Activated CD4-positive, alpha-beta T cell treated with anti-CD3 and anti-CD28 coated beads for 24 hours (primary cell): Measurements from ENCODE around the gene CIT.
"Not testable (repeated sequence)": the region's sequence is repeated elsewhere in the genome, so short reads cannot be mapped to it uniquely, and the experiment has no call there.

ENCODE experiments used
- DNase-seq, 2 donors: peaks; one replicate each; pipeline ENCODE4 v3.0.0-alpha.2; 2020; ENCODE audit warnings: low read depth in 2 of 2

Gene CIT

DNA sequence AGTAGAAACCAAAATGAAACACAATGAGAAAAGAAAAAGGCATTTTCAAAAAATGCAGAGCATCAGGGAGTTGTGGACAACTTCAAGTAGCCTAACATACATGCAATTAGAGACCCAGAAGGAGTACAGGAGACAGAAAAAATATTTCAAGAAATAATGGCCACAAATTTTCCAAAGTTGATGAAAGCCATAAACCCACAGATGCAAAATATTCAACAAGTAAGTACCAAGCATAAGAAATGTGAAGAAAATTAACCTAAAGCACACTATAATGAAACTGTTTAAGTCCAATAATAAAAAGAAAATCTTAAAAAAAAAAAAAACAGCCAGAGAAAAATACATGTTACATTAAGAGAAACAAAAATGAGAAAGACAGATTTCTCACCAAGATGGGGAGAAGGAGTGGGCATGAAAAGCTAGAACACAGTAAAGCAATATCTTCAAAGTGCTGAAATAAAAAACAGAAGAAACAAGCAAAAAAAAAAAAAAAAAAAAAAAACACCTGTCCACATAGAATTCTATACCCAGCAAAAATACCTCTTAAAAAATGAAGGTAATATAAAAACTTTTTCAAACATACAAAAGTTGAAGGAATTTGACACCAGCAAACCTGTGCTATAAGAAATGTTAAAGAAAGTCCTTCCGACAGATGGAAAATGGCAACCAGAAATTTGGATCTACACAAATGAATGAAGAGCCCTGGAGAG lies 132.1 kb downstream of the CIT start:
- DNase-seq: no peak

DNA sequence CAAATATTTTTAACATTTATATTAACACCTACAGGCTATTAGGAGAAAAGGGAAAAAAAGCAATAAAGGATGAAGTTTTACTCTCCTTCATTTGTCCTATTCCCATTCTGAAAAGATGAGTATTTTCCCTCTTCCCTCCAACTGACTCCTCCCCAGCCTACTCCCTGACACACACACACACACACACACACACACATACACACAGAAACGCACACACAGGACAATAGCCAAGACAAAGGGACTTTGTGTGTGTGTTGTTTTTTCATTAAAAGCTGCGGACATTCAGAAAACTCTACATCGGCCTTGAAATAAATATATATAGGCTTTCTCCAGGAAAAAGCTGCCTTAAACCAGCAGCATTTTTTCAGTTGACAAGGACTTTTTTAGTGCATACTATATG lies 134.4 kb downstream of the CIT start:
- DNase-seq: no peak

DNA sequence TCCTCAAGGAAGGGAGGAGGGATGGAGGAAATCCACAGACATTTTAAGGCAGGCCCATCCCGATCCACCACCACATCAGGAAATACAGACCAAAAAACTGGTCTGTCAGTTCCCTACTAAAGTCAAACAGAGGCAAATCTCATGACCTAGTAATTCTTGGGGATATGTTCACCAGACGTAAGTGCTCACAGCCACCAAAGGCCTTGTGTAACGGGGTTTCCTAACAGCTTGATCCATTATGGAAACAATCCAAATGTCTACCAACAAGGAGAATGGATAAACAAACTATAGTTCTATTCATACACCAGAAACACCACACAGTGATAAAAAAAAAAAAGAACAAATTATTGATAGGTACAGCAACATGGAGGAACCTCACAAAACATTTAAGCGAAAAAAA lies 136.3 kb downstream of the CIT start:
- DNase-seq: no peak

DNA sequence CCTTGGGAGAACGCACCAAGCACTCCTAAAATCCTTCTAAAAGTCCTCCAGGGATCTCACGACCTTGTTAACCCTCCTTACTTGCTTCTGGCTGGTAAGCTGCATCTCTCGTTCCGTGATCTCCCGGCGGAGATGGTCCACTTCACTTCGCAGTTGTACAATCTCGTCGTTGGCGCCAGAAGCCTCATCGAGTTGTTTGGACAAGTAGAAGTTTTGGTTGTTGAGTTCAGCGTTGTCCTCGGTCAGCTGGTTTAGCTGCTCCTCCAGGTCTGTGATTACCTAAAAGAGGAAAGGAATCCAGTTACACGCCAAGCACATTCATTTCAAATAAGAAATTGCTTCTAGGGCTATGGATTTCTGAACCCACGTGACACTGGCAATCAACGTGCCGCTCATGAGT lies 142.0 kb downstream of the CIT start:
- DNase-seq: no peak

DNA sequence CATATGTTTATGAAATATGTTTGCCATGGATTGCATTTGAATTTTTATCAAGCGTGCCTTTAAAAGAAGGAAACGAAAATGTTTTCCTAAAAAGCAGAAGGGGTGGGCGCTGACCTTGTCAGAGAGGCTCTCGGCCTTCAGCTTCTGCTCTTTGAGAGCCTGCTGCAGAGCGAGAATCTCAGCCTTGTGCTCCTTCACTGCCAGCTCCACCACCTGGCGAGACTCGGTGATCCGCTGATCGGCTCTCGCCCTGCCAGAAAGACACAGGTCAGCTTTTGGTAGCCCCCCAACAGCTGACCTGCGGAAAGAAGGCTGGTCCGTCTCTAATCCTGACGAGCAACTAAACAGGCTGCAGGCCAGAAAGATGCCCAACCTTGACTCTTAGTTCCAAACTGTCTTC lies 146.7 kb downstream of the CIT start:
- DNase-seq: no peak

DNA sequence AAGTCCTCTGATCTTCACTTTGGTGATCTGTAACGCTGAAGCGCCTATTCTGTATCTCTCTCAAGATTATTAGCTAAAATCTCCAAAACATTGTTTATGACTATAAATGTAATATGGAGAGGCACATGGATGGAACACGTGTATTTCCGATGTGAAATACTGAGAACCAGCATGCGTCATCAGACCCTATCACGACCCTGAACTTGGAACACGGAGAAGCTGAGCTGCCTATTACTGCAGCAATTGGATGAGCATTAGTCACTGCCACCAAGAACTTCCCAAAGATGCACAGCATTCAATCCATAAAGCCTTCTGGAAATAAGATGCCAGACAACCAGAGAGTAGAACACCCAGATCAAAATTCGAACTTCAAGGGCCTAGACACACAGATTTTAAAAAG lies 147.2 kb downstream of the CIT start:
- no peak for DNase-seq

DNA sequence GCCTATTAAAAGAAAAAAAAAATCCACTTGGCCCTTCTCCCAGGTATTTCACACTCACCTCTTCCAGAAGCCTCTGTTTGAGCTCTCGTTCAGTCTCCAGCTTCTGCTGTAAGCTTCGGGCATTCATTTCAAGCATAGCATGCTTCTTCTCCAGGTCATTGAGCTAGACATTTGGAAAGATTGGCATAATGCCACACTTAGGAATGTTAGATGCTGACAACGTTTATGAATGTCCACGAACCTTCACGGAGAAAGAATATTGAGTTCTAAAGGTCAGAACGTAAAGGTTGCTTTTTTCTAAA lies 148.7 kb downstream of the CIT start:
- DNase-seq: no peak

DNA sequence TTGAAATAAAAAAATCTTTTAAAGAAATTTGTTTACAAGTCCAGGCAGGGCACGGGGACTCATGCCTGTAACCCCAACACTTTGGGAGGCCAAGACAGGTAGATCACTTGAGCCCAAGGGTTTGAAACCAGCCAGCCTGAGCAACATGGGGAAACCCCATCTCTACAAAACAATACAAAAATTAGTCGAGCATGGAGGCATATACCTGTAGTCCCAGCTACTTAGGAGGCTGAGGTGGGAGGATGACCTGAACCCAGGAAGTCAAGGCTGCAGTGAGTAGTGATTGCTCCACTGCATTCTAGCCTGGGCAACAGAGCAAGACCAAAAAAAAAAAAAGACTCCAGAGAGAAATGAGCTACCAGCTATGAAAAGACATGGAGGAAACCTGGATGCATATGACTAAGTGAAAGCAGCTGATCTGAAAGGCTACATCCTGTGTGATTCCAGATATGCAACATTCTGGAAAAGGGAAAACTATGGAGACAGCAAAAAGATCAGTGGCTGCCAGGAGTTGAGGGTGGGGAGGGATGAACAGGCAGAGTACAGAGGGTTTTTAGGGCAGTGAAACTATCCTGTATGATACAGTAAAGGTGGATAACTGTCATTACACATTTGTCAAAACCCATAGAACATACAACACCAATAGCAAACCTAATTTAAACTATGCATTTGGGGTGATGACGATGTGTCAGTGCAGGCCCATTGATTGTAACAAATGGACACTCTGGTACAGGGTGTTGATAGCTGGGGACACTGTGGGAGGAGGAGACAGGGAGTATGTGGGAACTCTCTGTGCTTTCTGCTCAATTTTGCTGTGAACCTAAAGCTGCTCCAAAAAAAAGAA lies 149.3 kb downstream of the CIT start:
- DNase-seq: no peak

DNA sequence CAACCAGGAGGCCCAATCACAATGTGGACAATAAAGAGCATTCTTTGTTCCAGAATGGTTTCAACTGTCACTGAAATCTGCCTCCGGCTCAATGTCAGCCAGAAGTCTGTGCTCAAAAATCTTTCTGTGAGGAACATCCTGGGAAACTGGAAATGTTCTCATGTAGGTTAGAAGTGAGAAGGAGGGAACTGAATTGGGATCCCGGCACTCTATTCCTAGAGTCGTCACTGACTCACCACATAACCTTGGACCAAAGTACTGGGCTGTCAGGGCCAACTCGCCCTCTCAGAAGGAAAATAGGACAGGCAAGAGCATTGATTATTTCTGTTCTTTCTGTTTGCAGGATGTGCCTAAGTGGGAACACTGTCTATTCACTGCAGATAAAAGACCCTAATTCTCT lies 151.6 kb downstream of the CIT start:
- DNase-seq: no peak

DNA sequence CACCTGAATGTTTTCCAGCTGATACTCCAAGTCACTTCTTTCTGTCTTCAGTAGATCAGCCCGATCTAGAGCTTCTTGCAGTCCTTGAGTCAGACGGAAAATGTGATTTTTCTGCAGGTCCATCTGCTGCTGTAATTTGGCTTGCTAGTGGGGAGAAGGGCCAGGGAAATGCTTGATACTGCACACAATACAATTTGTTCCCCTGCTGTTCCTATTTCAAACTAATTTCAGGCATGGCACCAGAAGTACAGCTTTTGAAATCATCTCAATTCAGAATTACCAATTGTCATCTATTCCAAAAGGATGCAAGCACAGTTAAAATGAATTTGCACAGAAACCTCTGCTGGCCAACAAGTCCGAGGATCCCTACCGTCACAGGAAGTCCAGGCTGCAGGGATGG lies 155.8 kb downstream of the CIT start:
- no peak for DNase-seq

DNA sequence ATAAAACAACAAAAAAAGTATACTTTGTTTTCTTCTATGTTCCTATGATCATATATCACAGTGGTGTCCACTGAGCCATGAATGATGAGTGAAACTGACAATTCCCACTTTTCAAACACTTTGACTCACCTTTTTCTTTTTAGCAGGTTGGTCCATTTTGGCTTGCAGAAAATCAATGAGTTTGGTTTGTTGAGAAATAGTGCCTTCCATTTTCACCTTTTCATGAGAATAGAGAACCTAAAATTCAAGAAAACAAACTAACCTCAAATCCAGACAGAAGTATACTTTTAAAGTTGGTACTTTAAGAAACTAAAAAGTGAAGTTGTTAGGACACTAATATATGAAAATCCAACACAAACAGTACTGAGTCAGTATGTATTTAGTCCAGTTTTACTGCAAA lies 156.8 kb downstream of the CIT start:
- no peak for DNase-seq

DNA sequence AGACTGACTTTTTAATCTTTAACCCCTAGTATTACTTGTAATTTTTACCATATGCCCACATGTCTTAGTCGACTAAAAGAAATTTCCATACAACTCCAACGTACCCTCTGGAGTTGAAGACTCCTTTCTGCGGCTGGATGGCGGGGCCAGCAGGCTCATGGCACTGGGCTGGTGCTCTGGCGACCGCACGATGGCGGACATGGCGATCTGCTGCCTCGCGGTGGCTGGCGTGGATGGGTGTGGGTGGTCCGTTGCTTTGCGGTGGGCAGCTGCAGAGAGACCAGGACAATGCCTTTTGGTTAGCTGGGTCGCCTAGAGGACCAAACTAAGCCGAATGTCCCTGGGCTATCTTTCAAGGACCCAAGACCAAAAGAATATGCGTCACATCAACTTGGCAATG lies 159.0 kb downstream of the CIT start:
- no peak for DNase-seq

DNA sequence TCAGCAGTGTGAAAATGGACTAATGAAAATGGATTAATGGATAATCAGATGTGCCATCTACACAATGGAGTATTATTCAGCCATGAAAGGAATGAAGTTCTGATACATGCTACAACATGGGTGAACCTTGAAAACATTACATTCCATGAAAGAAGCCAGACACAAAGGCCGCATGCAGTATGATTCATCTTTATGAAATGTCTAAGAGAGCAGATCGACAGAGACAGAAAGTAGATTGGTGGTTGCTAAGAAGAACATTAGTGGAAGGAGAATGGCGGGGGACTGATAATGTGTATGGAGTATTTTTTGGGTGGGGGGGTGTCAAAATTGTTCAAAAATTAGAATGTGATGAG lies 161.9 kb downstream of the CIT start:
- no peak for DNase-seq

DNA sequence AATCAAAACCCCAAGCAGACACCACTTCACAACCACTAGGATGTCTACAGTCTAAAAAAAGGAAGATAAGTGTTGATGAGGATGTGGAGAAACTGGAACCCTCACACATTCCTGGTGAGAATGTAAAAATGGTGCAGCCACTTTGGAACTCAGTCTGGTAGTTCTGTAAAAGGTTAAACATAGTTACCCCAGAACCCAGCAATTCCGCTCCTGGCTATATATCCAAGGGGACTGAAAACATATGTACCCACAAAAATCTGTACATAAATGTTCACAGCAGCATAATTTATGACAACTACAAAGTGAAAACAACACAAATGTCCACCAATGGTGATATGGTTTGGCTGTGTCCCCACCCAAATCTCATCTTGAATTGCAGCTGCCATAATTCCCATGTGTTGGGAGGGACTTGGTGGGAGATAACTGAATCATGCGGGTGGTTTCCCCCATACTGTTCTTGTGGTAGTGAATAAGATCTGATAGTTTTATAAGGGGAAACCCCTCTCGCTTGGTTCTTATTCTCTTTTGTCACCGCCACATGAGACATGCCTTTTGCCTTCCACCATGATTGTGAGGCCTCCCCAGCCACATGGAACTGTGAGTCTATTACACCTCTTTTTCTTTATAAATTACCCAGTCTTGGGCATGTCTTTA lies 162.4 kb downstream of the CIT start:
- DNase-seq: no peak

DNA sequence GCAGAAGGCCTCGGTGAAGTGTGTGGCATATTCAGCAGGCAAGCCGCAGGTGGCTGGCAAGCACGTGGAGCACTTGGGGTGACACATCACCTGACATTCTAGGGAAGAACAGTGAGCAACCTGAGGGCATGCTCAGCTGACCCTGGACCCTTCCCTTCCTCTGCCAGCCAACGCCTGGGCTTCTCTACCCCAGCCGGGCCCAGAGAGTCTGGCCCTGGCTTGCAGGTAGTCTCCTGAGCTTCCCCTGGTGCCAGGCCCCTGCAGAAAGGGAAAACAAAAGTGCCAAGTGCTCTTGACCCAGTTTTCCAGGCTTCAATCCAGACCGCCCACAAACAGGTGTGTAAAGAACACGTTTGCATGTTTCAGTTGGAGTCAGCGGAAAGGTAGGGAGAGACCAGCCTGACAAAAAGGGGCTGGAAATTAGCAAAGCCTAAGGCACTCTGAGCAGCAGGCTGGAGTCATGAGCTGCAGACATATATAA lies 163.5 kb downstream of the CIT start:
- DNase-seq: no peak

DNA sequence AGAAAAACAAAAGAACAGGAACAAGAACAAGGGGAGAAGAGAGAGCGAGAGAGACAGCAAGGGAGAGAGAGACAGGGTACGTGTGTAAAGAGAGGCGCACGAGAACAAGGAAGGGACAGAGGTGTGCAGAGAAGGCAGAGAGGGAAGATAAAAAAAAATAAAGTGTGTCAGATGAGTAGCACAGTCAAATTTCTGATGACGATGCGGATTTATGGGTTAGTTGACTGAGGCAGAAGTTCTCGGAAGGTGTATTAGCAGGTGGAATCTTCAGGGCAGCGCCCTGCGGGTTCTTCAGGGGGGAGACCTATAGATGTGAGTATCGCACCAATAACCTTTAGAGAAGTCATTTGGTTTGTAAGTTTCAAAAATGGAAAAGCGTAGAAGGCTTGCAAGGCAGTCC lies 164.4 kb downstream of the CIT start:
- no peak for DNase-seq

DNA sequence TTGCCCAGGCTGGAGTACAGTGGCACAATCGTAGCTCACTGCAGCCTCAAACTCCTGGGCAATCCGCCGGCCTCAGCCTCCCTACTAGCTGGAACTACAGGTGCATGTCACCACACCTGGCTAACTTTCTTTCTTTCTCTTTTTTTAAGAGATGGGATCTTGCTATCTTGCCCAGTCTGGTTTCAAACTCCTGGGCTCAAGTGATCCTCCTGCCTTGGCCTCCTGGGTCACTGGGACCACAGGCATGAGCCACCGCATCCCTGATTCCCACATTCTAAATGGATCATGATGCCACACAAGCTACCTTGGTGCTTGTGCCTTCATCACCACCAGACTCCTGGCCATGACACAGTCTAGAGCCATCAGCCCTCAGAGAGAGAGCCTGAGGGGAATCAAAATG lies 165.4 kb downstream of the CIT start:
- no peak for DNase-seq

DNA sequence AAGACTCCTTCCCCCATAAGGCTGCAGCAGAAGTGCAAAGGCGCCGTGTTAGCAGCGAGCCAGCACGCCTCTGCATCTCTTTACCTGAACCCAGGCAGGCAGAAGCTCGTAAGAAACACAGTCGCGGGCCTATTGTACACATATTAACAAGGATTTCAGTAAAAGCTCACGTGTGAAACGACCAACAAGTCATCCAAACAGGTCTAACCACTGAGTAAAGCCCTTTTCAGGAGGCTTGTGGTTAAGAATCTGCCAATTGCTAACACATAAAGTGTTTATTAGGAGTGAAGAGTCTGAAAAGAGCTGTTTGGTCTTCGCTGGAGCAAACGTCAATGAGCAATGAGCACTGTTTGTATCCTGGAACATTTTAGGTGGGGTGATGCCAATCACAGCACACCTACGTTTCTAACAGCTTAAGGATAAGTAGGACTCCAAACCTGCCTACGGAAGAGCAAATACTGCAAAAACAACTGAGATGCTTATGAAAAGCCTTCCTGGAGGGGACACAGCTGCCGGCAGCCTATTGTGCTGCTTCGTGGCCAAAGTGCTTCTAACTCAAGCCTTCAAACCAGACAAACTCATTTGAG lies 166.1 kb downstream of the CIT start:
- DNase-seq: no peak

DNA sequence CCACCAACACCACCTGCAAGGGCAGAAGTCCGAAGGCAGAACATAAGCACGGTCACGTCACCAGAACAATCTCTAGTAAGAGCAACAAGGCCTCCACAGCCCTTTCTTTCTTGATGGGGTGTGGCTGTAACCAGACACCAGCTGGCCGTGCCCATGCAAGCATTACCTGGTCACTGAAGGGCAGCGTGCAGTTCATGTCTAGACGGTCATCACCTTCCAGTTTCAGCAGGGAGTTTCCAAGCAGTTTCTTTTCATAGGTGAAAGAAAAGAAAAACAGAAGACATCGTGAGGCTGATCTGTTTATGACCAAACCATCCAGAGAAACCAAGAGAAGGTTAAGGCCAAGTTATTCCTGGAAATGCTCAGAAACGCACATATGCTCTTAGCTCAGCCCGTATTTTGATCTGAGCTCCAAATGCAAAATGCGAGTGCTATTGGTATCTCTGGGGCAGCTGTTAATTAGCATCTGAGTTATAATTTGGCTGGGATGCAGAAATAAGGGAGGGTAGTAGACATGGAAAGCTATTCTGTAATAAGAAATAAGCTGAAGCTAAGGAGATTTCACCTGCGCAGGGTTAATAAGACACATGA lies 166.7 kb downstream of the CIT start:
- DNase-seq: no peak

DNA sequence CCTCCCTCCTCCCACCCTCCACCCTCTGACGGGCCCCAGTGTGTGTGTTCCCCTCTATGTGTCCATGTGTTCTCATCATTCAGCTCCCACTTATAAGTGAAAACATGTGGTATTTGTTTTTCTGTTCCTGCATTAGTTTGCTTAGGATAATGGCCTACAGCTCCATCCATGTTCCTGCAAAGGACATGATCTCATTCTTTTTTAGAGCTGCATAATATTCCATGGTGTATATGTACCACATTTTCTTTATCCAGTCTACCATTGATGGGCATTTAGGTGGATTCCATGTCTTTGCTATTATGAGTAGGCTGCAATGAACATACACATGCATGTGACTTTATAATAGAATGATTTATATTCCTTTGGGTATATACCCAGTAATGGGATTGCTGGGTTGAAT lies 170.7 kb downstream of the CIT start:
- not testable (repeated sequence) for DNase-seq

DNA sequence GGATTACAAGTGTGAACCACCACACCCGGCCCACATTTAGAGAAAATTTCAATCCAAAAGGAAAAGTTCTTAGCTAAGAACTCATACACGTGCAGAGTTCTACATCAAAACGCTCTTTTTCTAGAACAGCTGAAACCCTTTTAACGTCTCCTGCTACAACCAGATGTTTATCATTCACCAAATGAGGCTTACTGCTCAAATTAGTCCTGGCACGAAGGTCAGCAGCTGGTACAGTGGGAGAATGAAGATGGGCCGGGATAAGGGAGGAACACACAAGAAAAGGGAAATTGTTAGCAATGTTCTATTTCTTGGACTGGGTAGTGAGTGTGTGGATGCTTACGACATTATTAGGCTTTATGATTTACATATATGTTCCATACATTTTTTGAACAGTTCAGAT lies 171.9 kb downstream of the CIT start:
- no peak for DNase-seq

DNA sequence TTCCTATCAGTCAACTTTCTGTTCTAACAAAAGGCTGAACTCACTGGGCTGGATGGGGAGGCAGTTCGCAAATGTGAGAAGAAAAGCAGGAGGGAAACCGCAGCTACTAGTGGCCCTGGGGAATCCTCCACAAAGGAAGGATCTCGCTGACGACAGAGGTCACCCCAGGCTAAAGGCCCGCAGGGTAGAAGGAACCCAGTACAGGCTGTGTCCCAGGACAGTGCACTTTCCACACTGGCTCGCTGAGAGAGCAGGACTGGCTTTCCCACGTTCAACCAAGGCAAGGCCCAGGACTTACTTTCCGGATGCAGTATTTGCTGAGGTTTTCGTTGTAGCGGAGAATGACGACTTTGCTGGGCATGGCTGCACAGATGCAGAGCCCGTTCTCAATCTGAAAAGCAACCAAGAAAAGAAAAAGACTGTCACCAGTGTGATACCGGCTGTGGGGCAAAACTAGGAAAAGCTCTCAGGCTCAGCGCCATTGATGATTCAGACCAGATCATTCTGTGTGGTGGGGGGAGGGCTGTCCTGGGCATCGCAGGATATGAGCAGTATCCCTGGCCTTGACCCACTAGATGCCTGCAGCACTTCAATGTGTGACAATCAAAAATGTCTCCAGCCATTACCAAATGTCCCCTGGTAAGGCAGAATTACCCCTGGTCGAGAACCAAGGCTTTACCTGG lies 172.9 kb downstream of the CIT start:
- no peak for DNase-seq
